Pericardium fibroblast (primary cell): ENCODE measurements around the gene IL1F10. TPM values are rescaled to one million over a fixed set of nuclear protein-coding genes. Genes with fewer than 3 reads are reported as not detected.

Experiments used
- total RNA-seq: library from RNA; depleted of rRNA; stranded (reverse); fragments of >200 nt; gene quantifications from 2 replicates; pipeline ENCODE4 v1.2.3, GENCODE V29; 2015

Gene IL1F10, protein sequence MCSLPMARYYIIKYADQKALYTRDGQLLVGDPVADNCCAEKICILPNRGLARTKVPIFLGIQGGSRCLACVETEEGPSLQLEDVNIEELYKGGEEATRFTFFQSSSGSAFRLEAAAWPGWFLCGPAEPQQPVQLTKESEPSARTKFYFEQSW
- total RNA-seq = not detected in 2 replicates

DNA sequence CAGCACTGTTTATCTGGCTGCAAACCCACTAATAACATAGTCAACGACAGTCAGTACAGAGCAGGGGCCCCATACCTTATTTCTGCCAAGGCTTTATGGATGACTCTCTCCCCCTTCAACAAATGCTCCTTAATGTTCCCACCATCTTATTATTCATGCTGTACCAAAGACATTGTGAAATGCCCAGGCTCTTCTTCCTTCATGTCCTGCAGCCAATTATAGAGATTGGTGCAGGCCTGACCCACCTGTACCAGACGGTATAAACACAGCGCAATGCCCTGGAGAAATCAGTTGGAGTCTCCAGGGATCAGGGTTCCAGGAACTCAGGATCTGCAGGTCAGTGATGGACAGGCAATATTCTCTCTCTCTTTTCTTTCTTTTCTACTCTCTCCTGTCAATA, at the start of gene IL1F10:
Gene IL1F10, plus strand, starts transcription at position 290 of the 400 bp plus-strand sequence. CDS start 4,769 bp downstream, outside the sequence.

DNA sequence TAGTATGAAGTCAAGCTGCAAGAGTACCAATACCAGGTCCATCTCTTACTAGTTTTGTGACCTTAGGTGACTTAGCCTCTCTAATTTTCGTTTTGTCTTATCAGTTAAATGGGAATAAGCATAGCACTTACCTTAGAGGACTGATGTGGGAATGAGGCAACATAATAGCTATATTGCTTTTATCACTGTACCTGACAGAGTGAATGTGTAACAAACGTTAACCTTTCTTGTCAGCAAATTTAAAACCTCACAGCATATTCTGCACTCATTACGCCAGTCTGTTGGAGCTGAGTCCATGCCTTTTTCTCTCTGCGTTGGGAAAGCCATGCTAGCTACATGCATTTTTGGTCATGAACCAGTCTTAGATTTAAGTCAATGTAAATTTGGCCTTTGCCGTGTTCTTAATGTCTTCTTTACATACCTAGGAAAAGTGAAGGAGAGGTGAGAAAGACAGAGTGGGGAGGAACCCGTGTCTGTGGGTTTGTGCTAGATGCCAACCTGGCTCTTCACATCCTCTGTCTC, 15.3 kb upstream of the IL1F10 start, which contains the start of gene IL36B:
Gene IL36B, minus strand, starts transcription at position 472 of the 522 bp plus-strand sequence.

DNA sequence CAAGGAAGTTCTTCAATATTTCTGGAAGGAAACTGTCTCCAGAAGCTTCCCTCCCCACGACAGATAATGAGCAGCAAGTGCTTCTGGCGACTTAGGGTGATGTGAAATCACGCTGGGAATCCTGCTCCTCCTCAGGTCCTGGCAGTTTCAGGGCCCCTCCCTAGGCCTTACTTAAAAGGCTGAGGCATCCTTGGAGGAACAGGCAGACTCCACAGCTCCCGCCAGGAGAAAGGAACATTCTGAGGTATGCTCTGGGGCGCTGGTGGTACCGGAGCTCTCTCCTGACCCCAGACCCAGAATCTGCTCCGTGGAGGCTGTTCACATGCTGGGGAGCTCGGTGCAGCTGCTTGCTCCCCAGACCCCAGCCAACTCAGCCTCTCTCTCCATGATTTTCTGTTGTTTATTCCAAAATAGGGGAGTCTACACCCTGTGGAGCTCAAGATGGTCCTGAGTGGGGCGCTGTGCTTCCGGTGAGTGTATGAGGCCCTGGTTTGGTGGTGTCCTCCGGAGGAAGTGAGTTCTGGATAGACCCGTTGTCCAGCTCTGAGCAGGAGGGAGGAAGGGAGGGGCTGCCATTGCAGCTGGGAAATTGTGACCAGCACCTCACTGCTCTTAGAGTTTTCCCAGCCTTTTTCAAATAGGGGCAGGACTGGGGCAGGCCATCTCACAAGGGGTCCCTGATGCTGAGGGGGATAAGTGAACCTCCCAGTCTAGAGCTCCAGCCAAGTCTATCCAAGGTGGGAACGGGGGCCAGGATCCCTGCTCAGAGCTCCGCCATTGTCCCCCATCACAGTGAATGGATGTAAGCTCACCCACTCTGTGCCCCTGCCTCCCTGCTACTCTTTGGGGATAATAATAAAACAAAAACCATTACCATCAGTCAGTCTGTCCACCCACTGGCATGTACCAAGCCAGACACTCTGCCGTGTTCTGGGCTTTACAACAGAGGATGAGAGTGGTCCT, 8.5 kb upstream of the IL1F10 start, which contains the start of gene IL36RN:
Gene IL36RN, plus strand, starts transcription at position 201 of the 963 bp plus-strand sequence. Its CDS starts 241 bp downstream, at position 442.

Other genes with a start within 250 kb of the IL1F10 start
- 0.09 and 1.9 TPM in 2 replicates for gene IL1B, start 231.2 kb upstream of the IL1F10 start, total RNA-seq
- not detected in 2 replicates for gene IL37, start 156.8 kb upstream of the IL1F10 start, total RNA-seq
- not detected in 2 replicates for gene IL36G, start 90.0 kb upstream of the IL1F10 start, total RNA-seq
- gene IL36A, start 62.5 kb upstream of the IL1F10 start, total RNA-seq = not detected in 2 replicates
- not detected in 2 replicates for gene IL36B, start 15.1 kb upstream of the IL1F10 start, total RNA-seq
- gene IL36RN, start 8.8 kb upstream of the IL1F10 start, total RNA-seq = not detected in 2 replicates
- gene IL1RN, start 59.6 kb downstream of the IL1F10 start, total RNA-seq = not detected in 2 replicates
- 0.58 and 0.85 TPM in 2 replicates for gene PSD4, start 106.0 kb downstream of the IL1F10 start, total RNA-seq
- gene PAX8, start 211.0 kb downstream of the IL1F10 start, total RNA-seq = 0.35 and 2.0 TPM in 2 replicates